Testis (tissue), 2 donors: ENCODE measurements around the gene PHF19.

ENCODE experiments used
- POLR2A ChIP-seq: fragments of 450-650 bp; IDR thresholded peaks from one replicate; pipeline ENCODE4 v1.6.1; 2017; ENCODE audit warnings: antibody characterized with exemption, mild to moderate bottlenecking, moderate library complexity
- TF ChIP-seq, protein P1 (sequence below), 3 experiments: fragments of 450-650 bp in 2 of 3; fragments of 200-600 bp in 1 of 3; sonication (generic) in 1 of 3; IDR thresholded peaks; one replicate each; pipeline ENCODE4 v1.5.1; 2016 to 2019; ENCODE audit warnings: antibody characterized with exemption in 3 of 3, mild to moderate bottlenecking in 2 of 3, moderate library complexity in 1 of 3

DNA sequence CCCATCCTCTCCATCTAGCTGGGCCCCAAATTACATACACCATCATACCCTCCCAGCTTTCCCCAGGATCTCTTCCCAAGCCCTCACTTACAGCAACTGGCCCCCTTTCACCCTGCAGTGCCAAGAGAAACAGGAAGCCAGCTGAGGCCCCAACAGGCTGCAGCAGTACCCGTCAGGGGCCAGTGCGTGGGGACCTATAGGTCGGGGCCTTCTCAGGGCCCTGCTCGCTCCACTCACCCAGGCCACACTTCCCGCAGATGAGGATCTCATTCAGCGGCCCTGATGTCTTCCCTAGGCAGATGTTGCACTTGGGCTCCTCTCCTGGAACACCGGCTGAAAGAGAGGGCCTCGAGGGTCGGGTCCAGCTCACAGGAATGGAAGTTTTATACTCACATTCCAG, 6.8 kb downstream of the PHF19 start:
- TF ChIP-seq POLR2A, result no peak
- TF ChIP-seq, protein P1, sequence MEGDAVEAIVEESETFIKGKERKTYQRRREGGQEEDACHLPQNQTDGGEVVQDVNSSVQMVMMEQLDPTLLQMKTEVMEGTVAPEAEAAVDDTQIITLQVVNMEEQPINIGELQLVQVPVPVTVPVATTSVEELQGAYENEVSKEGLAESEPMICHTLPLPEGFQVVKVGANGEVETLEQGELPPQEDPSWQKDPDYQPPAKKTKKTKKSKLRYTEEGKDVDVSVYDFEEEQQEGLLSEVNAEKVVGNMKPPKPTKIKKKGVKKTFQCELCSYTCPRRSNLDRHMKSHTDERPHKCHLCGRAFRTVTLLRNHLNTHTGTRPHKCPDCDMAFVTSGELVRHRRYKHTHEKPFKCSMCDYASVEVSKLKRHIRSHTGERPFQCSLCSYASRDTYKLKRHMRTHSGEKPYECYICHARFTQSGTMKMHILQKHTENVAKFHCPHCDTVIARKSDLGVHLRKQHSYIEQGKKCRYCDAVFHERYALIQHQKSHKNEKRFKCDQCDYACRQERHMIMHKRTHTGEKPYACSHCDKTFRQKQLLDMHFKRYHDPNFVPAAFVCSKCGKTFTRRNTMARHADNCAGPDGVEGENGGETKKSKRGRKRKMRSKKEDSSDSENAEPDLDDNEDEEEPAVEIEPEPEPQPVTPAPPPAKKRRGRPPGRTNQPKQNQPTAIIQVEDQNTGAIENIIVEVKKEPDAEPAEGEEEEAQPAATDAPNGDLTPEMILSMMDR (IDR thresholded peaks at IDR 0.05), result no peak
